ENCODE measurements around the gene CCDC85C. TPM values are rescaled to one million over a fixed set of nuclear protein-coding genes. Genes with fewer than 3 reads are reported as not detected.

CCDC85C gene
- total RNA-seq, 2 experiments from 2014 or later: 11.8 to 13.3 TPM

DNA sequence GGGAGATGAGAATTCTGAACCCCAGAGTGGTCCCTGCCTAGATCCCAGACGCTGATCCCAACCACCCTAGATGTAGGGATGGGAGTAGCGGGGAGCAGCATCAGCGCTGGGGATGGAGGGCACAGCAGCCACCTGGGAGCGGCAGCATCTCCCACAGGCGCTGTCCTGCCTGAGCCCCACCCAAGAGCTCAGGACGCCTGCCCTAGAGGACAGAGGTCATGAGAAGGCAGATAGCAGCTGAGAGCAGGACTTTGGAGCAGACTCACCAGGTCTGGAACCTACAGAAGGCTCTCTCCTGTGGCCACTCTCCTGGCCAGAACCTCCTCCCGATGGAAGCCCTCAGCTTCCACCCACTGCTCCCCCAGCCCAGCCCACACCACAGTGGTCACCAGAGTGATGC, 7.2 kb downstream of the CCDC85C start:
- Mint-ChIP-seq H3K27ac (no peak overlapping the region), H3K36me3 (no peaks in the 10 kb centered on the region), H3K4me1 (peaks cover 18% of the 10 kb centered on the region), H3K9me3 (no peaks in the 10 kb centered on the region), H3K4me3 (no peak overlapping the region), H3K27me3 (no peaks in the 10 kb centered on the region)
- POLR2A ChIA-PET: no interaction called here
- ATAC-seq (ENCODE audit: low read depth) (no peak), DNase-seq (no peak)

DNA sequence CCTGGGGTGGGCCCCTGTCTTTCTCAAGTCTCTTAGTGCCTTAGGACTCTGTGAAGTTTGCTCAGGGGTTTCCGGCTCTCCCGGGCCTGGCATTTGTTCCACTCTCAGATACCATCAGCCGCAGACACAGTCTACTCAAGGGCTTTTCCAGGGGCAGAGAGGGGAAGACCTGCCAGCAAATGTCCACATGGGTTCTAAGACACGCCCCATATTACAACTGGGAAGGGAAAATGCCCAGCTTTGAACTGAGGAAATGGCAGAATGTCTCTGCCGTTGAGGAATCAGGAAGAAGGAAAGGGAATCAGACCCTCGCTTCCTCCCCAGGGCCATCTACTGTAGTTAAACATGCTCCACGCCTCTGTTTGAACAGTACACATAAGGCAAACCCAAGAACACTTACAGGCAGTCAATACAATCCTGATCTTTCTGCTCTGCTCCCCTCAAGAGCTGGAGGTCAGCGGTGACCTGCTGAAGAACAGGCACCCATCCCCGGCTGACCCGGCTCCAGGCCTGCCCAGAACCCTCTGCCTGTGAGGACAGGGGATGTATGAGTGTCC, 7.9 kb downstream of the CCDC85C start:
- no peaks in the 10 kb centered on the region for H3K36me3 Mint-ChIP-seq
- DNase-seq (no peak), ATAC-seq (ENCODE audit: low read depth) (no peak)
- no peak overlapping the region for H3K4me3 Mint-ChIP-seq
- H3K4me1 Mint-ChIP-seq: peaks cover 15% of the 10 kb centered on the region
- peak overlapping the region; percentile 8 for H3K27ac Mint-ChIP-seq
- POLR2A ChIA-PET: no interaction called here
- no peaks in the 10 kb centered on the region for H3K9me3 Mint-ChIP-seq
- no peaks in the 10 kb centered on the region for H3K27me3 Mint-ChIP-seq

DNA sequence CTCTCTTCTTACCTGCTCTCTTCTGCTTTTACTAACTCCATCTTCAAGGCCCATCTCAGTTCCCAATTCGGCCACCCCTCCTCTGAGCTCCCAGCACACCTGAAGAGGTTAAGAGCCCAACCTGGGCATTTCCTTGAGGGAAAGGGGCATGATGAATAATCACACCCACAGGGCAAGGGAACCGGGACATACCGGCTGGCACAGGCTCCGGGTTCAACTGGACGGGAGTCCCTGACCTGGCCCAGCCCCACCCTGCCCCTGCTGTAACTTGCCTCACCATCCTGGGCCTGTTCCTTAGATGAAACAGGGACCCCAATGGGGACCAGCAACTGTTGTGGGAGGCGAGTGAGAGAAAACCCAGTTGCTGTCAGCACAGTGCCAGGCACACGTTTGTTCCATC, 8.5 kb downstream of the CCDC85C start:
- H3K4me3 Mint-ChIP-seq: peak overlapping the region; percentile 58
- no peak for DNase-seq
- H3K27me3 Mint-ChIP-seq: no peaks in the 10 kb centered on the region
- ATAC-seq (ENCODE audit: low read depth): no peak
- no peaks in the 10 kb centered on the region for H3K36me3 Mint-ChIP-seq
- H3K9me3 Mint-ChIP-seq: no peaks in the 10 kb centered on the region
- POLR2A ChIA-PET: interaction anchor here (1.3 to 2.1 kb wide), 2 partner anchors 9 to 115 kb away, joined by 3 to 26 read pairs; partner anchors contain the start of genes CCDC85C, CCNK and SETD3
- peaks cover 14% of the 10 kb centered on the region for H3K4me1 Mint-ChIP-seq
- peak overlapping the region; percentile 81 for H3K27ac Mint-ChIP-seq

DNA sequence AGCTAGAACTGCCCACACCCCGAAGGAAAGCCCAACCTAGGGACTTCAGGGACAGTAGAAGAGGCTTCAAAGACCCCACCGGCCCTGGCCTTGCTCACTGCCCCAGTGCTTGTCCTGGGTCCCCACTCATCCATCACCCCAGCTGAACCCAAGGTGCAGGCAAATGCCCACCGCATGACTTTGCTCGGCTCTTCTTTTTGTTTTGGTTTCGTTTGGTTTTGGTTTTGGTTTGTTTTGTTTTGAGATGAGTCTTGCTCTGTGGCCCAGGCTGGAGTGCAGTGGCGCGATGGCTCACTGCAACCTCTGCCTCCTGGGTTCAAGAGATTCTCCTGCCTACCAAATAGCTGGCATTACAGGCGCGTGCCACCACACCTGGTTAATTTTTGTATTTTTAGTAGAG, 9.0 kb downstream of the CCDC85C start:
- POLR2A ChIA-PET: interaction anchor here (1.3 to 2.1 kb wide), 2 partner anchors 10 to 114 kb away, joined by 3 to 26 read pairs; partner anchors contain the start of genes CCDC85C, CCNK and SETD3
- peak overlapping the region; percentile 58 for H3K4me3 Mint-ChIP-seq
- H3K27ac Mint-ChIP-seq: peak overlapping the region; percentile 81
- DNase-seq (peak; percentile 46), ATAC-seq (ENCODE audit: low read depth) (peak; percentile 91)
- H3K36me3 Mint-ChIP-seq: no peaks in the 10 kb centered on the region
- H3K4me1 Mint-ChIP-seq: peaks cover 13% of the 10 kb centered on the region
- no peaks in the 10 kb centered on the region for H3K27me3 Mint-ChIP-seq
- no peaks in the 10 kb centered on the region for H3K9me3 Mint-ChIP-seq

DNA sequence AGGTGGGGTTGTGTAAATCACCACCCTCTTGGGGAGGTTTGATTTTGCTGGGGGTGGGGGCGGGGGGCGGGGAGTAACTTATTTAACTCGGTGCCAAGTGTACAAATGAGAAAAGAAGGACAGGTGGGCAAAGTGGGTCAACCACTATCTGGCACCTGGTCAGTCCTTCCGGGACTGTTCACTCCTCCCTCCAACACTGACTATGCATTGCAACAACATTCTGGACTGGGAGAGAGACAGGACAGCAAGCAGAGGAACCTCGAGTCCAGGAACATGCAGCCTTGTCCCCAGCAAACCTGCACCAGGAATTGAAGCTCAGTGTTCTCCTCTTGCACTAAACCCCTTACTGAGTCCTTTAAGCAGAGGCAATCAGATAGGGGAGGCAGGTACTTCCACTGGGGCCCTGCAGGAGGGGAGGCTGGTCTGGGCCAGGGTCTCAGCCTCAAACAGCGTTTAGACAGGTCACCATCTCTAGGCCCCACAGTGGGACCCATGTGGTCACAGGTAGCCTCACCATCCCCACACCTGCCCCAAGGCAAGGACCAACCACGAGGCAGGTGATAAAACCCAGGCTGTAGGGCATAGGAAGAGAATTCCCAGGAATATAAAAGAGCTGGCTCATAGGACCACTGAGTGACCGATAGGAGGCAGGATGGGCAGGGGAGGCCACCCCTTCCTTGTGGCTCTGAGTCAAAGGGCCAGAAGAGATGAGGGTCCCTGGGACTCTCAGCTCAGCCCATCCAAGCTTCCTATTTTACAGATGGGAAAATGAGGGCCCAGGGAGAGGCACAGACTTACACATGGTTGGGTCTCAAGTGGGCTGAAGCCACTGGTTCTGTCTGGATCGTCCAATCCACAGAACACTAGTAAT, 9.8 kb downstream of the CCDC85C start:
- Mint-ChIP-seq H3K4me1 (peaks cover 13% of the 10 kb centered on the region), H3K4me3 (peak overlapping the region; percentile 58), H3K36me3 (no peaks in the 10 kb centered on the region), H3K9me3 (no peaks in the 10 kb centered on the region), H3K27me3 (no peaks in the 10 kb centered on the region), H3K27ac (peak overlapping the region; percentile 81)
- POLR2A ChIA-PET: interaction anchor here (1.3 to 2.1 kb wide), 2 partner anchors 10 to 113 kb away, joined by 3 to 26 read pairs; partner anchors contain the start of genes CCDC85C, CCNK and SETD3
- ATAC-seq (ENCODE audit: low read depth) (no peak), DNase-seq (no peak)

DNA sequence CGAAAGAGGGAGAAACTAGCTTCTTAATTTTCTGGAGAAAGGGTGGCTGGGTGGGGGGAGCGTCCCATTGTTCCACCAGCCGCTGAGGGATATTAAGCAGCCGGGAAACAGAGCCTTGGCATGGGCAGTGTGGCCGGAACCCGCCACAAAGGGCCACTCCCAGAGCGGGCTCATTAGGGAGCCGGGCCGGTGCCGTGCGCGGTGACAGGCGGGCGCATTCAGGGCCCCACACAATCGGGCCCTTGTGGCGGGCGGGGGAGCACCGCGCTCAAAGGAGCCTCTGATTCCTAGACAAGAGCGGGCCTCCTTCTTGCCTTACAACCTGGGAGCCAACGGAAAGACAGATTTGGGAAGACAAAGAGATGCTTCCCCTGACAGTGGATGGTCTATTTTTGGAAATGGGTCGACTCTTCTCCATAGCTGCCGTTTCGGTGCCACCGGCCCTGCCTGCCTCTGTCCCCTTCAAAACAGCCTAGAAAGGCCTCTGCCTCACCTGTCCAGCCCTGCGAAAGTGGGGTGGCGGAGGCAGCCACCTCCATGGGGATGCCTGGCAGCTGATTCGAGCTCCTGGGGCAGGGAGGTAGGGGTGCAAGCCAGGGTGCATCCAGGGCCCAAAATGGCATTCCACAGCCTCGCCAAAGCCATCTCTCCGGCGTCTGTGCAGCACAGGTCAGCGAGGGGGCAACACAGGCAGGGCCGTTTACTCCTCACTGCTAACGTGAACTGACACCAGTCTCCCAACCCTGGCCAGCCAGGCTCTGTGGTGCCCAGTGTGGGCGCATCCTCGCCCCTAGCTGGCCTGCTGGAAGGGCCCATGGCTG, 10.9 kb downstream of the CCDC85C start:
- peaks cover 16% of the 10 kb centered on the region for H3K4me1 Mint-ChIP-seq
- POLR2A ChIA-PET: no interaction called here
- ATAC-seq (ENCODE audit: low read depth) (no peak), DNase-seq (no peak)
- H3K27me3 Mint-ChIP-seq: no peaks in the 10 kb centered on the region
- no peaks in the 10 kb centered on the region for H3K9me3 Mint-ChIP-seq
- H3K4me3 Mint-ChIP-seq: no peak overlapping the region
- H3K27ac Mint-ChIP-seq: no peak overlapping the region
- H3K36me3 Mint-ChIP-seq: no peaks in the 10 kb centered on the region

DNA sequence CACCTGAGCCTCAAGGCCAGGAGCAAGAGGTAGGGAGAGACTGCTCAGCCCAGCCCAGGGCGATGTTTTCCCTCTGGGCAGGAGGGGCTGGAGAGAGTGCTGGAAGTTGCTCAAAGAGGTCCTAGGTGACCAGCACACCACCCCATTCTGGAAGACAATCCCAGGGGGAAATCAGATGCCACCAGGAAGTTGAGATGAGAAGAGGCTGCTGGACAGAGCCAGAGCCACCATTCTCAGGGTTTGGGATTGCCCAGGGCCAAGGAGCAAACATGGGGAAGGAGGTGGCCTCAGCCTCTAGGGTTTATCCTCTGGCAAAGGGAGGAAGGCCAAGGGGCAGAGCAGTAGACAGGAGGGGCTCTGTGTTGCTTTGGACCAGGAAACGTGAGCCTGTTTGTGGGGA, 11.6 kb downstream of the CCDC85C start:
- Mint-ChIP-seq H3K4me1 (peaks cover 16% of the 10 kb centered on the region), H3K27me3 (no peaks in the 10 kb centered on the region), H3K9me3 (no peaks in the 10 kb centered on the region), H3K27ac (peak overlapping the region; percentile 61), H3K4me3 (no peak overlapping the region), H3K36me3 (no peaks in the 10 kb centered on the region)
- DNase-seq: no peak
- ATAC-seq (ENCODE audit: low read depth): no peak
- POLR2A ChIA-PET: no interaction called here

DNA sequence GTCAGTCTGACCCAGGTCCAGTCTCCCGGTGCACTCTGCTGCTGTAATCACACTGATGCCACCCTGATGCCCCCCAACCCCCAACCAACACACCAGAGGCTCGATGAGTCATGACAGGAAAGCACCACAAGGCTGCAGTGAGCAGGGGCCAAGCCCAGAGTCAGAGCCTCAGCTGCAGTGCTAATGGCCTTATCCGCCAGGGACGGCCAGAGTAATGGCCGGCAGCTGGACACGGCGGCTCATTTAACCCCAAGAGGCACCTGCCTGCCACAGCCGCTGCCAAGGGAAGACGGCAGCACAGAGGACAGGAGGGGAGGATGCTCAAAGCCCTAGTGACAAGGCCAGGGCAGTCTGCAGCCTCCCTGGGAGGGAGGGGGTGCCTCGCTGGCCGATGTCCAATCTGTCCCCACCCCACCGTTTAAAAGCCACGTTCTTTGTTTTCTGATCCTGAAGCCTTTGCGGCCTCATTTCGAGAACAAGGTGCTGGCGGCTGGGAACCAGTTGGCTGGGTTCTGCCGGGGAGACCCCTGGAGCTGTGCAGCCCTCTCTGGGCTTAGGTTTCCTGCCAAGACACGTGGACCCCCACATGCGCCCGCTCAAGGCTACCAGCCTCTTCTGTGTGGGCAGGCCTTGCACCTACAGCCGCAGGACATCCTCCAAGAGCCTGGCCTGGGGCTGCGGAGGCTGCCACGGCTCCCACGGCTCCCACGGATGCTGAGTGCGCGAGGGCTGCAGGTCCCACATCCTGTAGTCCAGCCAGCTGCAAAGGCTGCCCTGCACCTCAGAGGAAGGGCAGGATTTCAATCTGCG, 13.1 kb downstream of the CCDC85C start:
- Mint-ChIP-seq H3K4me1 (peaks cover 16% of the 10 kb centered on the region), H3K27ac (no peak overlapping the region), H3K27me3 (no peaks in the 10 kb centered on the region), H3K36me3 (no peaks in the 10 kb centered on the region), H3K4me3 (no peak overlapping the region), H3K9me3 (no peaks in the 10 kb centered on the region)
- no peak for ATAC-seq (ENCODE audit: low read depth)
- no peak for DNase-seq
- POLR2A ChIA-PET: interaction anchor here (0.9 to 1.1 kb wide), 2 partner anchors 14 to 93 kb away, joined by 3 read pairs; partner anchors contain the start of gene CYP46A1

DNA sequence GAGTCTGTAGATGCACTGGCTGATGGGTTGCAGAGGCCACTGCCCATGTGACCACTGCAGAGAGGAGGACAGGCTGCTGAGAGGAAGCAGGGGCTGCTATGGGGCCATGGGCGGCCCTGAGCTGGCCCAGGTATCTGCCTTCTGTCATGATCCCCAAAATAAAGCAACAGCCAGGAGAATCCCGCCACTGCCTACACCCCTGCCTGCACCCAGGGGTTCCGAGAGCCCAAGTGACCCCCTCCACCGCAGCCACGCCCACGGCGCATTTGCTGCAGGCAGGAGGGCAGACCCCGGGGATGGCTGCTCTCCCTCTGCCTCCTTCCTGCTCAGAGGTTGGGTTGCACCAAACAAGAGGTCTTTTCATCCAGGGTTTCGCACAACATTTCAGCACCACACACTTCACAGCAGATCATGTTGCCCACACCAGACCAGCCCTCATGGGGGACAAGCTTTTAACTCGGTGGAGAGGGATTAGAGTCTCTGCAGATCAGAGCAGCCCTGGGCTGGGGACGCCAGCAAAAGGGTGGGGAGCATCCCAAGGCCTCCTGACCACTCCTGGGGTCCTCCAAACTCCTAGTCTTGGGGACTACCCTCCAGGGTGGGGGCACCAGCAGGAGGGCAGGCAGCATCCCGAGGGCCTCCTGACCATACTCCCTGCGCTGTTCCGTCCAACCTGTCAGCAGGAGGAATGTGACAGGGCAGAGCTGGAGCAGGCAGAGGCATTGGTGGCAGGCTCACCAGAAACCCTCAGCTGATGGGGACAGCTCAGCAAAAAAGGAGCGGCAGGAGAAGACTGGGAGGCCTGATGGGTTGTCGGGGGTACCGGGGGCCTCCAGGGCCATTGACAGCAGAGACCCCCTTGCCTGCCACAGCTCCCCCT, 14.1 kb downstream of the CCDC85C start:
- Mint-ChIP-seq H3K4me3 (no peak overlapping the region), H3K4me1 (peaks cover 10% of the 10 kb centered on the region), H3K9me3 (no peaks in the 10 kb centered on the region), H3K36me3 (no peaks in the 10 kb centered on the region), H3K27ac (no peak overlapping the region), H3K27me3 (no peaks in the 10 kb centered on the region)
- no peak for DNase-seq
- POLR2A ChIA-PET: interaction anchor here (1.1 to 1.5 kb wide), 2 partner anchors 14 to 94 kb away, joined by 3 read pairs; partner anchors contain the start of genes CCDC85C and CYP46A1
- no peak for ATAC-seq (ENCODE audit: low read depth)

DNA sequence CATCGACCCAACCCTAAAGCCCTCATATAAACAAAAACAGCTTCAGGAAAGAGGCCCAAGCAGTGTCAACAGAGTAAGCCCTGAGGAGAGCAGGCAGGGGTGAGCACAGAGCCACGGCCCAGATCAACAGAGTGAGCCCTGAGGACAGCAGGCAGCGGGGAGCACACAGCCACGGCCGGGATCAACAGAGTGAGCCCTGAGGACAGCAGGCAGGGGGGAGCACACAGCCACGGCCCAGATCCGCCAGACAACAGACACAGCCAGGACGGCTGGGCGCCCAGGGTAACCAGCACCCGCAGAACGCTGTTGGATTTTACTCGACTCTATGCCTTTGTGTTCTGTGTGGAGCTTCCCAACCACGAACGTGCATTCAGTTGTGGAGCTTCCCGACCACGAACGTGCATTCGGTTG, 15.0 kb downstream of the CCDC85C start:
- ATAC-seq (ENCODE audit: low read depth) (no peak), DNase-seq (no peak)
- Mint-ChIP-seq H3K36me3 (no peaks in the 10 kb centered on the region), H3K4me1 (peaks cover 4% of the 10 kb centered on the region), H3K27ac (peak overlapping the region; percentile 39), H3K27me3 (no peaks in the 10 kb centered on the region), H3K9me3 (no peaks in the 10 kb centered on the region), H3K4me3 (no peak overlapping the region)
- POLR2A ChIA-PET: interaction anchor here (1.5 kb wide), 1 partner anchor 15 kb away, joined by 3 read pairs; the partner anchor contains the start of gene CCDC85C

DNA sequence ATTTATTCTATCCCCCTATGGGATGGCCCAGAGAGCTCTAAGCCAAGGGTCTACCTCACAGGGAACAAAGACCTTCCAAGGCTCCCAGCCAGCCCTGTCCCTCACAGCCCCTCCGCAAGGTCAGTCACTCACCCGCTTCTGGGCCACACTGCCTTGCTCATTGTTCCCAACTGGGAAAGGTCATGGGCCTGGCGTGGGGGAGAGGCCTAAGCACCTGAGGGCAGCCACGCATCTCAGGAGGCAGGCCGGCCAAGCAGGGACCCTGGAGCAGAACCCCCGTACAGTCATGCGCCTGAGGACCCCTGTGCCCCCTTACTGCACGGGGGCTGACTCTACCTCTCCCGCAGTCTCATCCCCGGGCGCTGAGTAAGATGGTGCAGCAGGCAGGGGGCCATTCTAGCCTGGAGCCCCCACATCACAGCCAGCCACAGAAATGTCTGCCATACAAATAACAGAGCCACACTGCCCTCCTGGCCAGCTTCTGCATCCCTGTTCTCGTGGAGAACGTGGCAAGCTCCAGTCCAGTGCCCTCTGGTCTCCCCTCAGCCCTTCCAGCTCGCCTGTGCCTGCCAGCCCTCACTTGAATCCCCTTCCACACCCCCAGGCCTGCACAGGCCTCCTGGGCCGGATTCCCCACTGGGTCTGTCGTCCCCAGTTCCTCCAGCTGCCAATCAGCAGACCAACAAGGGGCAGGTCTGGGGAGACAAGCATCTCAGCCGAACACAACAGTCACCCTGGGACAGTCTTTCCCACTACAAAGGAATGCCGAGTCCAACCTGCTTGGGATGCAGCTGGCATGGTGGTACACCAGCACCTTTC, 16.3 kb downstream of the CCDC85C start:
- Mint-ChIP-seq H3K4me1 (peaks cover 4% of the 10 kb centered on the region), H3K27me3 (no peaks in the 10 kb centered on the region), H3K27ac (no peak overlapping the region), H3K36me3 (no peaks in the 10 kb centered on the region), H3K9me3 (no peaks in the 10 kb centered on the region), H3K4me3 (no peak overlapping the region)
- DNase-seq: no peak
- no peak for ATAC-seq (ENCODE audit: low read depth)
- POLR2A ChIA-PET: no interaction called here

All from activated naive CD8-positive, alpha-beta T cell treated with anti-CD3 and anti-CD28 coated beads, Interleukin-2, amount 10 ng/mL, durations not matched to agents 7 days and 5 days (primary cell).